HEK293T (cell line): ENCODE results near the gene MKRN1.

Source experiments
- FOXA1 ChIP-seq: fragments of 450-650 bp; IDR thresholded peaks from 2 replicates; pipeline ENCODE4 v1.6.1; 2016; ENCODE audit warnings: mild to moderate bottlenecking
- HDGF ChIP-seq: fragments of 450-650 bp; IDR thresholded peaks from 2 replicates; pipeline ENCODE4 v1.6.1; 2017; ENCODE audit warnings: antibody characterized with exemption, borderline replicate concordance
- ZNF384 ChIP-seq: fragments of 450-650 bp; IDR thresholded peaks from 2 replicates; pipeline ENCODE4 v1.6.1; 2016

- no peak for TF ChIP-seq HDGF
- no peak for TF ChIP-seq FOXA1
- no peak for TF ChIP-seq ZNF384
Measured at GRCh38 chr7:140495514-140496097, 16.3 kb upstream of the MKRN1 start.
